HepG2 (cell line): Measurements from ENCODE around the gene ING1. TPM values are rescaled to one million over a fixed set of nuclear protein-coding genes. Genes with fewer than 3 reads are reported as not detected.

Experiments
- CENPX ChIP-seq: sonication (generic); formaldehyde crosslinking; IDR thresholded peaks from 2 replicates; pipeline ENCODE4 v1.9.0; 2021; ENCODE audit warnings: mild to moderate bottlenecking, missing genetic modification reagents, moderate library complexity
- HMGXB4 ChIP-seq, 2 experiments: sonication (generic) in 1 of 2; formaldehyde crosslinking in 1 of 2; IDR thresholded peaks; 2 replicates each; pipeline versions ENCODE4 v1.4.0 to v1.6.1; 2018 to 2020; ENCODE audit warnings: missing genetic modification reagents in 2 of 2, borderline replicate concordance in 1 of 2, low read depth in 1 of 2, mild to moderate bottlenecking in 1 of 2, missing biosample characterization in 1 of 2
- IKZF4 ChIP-seq: sonication (generic); formaldehyde crosslinking; IDR thresholded peaks from 2 replicates; pipeline ENCODE4 v1.5.1; 2020; ENCODE audit warnings: borderline replicate concordance, mild to moderate bottlenecking, low read depth, missing genetic modification reagents; ENCODE audit errors: not compliant biosample characterization
- KLF9 ChIP-seq: IDR thresholded peaks from 2 replicates; pipeline ENCODE4 v1.6.1; 2016; ENCODE audit warnings: low read depth
- MED13 ChIP-seq: sonication (generic); formaldehyde crosslinking; IDR thresholded peaks from 2 replicates; pipeline ENCODE4 v1.5.0; 2020; ENCODE audit warnings: missing genetic modification reagents
- MXD3 ChIP-seq: IDR thresholded peaks from 2 replicates; pipeline ENCODE4 v1.6.1; 2016; ENCODE audit warnings: mild to moderate bottlenecking, missing biosample characterization, missing genetic modification reagents
- NFRKB ChIP-seq: fragments of 450-650 bp; IDR thresholded peaks from 2 replicates; pipeline ENCODE4 v1.6.1; 2017
- PATZ1 ChIP-seq: sonication (generic); formaldehyde crosslinking; IDR thresholded peaks from 2 replicates; pipeline ENCODE4 v1.4.0; 2020; ENCODE audit warnings: missing genetic modification reagents
- RARA ChIP-seq: IDR thresholded peaks from 2 replicates; pipeline ENCODE4 v1.6.1; 2016; ENCODE audit warnings: missing genetic modification reagents, missing compliant biosample characterization
- SAFB2 ChIP-seq: sonication (generic); formaldehyde crosslinking; IDR thresholded peaks from 2 replicates; pipeline ENCODE4 v1.5.1; 2020; ENCODE audit warnings: missing genetic modification reagents, low read depth, mild to moderate bottlenecking, borderline replicate concordance
- TFDP1 ChIP-seq: IDR thresholded peaks from 2 replicates; pipeline ENCODE4 v1.6.1; 2016; ENCODE audit warnings: missing compliant biosample characterization, missing genetic modification reagents, borderline replicate concordance
- UBTF ChIP-seq: sonication (generic); formaldehyde crosslinking; IDR thresholded peaks from 2 replicates; pipeline ENCODE4 v1.4.0; 2020; ENCODE audit warnings: mild to moderate bottlenecking, missing genetic modification reagents
- ZBTB34 ChIP-seq: sonication (generic); formaldehyde crosslinking; IDR thresholded peaks from 2 replicates; pipeline ENCODE4 v1.8.0; 2022; ENCODE audit warnings: mild to moderate bottlenecking, missing genetic modification reagents
- ZNF296 ChIP-seq: sonication (generic); formaldehyde crosslinking; conservative IDR thresholded peaks from 2 replicates; pipeline ENCODE4 v1.5.0; 2020; ENCODE audit warnings: mild to moderate bottlenecking, missing genetic modification reagents
- ZNF337 ChIP-seq: sonication (generic); formaldehyde crosslinking; IDR thresholded peaks from 2 replicates; pipeline ENCODE4 v1.5.1; 2020; ENCODE audit warnings: missing genetic modification reagents, low read depth, mild to moderate bottlenecking, borderline replicate concordance
- ZNF367 ChIP-seq: sonication (generic); formaldehyde crosslinking; IDR thresholded peaks from 2 replicates; pipeline ENCODE4 v1.4.0; 2020; ENCODE audit warnings: missing genetic modification reagents, borderline replicate concordance
- ZNF740 ChIP-seq: sonication (generic); formaldehyde crosslinking; IDR thresholded peaks from 2 replicates; pipeline ENCODE4 v1.4.0; 2020; ENCODE audit warnings: missing genetic modification reagents
- ZNF777 ChIP-seq: sonication (generic); formaldehyde crosslinking; IDR thresholded peaks from 2 replicates; pipeline ENCODE4 v1.4.0; 2020; ENCODE audit warnings: missing genetic modification reagents
- polyA plus RNA-seq, 8 experiments: library from polyadenylated mRNA; depleted of rRNA in 3 of 8; stranded (reverse) in 7 of 8; unstranded in 1 of 8; fragments of >200 nt; fragmentation: Illumina TruSeq in 4 of 8; extraction: Trizol in 4 of 8; gene quantifications; 2 replicates each; pipeline versions ENCODE4 v1.2.1 to v1.2.3, GENCODE V29; 2011 to 2016; ENCODE audit warnings: low read depth in 4 of 8, missing spikeins in 1 of 8, mixed read lengths in 1 of 8; ENCODE audit not compliant: insufficient read depth in 1 of 8
- total RNA-seq, 5 experiments: library from RNA; depleted of rRNA; stranded (reverse); fragments of >200 nt; fragmentation: Illumina TruSeq; extraction: Trizol; gene quantifications; 2 replicates each; pipeline ENCODE4 v1.2.3, GENCODE V29; 2016; ENCODE audit warnings: low read depth in 1 of 5

The ING1 gene
- total and polyA plus RNA-seq, 2 of the 13 experiments (the other 11 are each of a cell fraction or from before 2014, with no cell fraction given), result 8.1 to 16.1 TPM

GRCh38 chr13:110705356-110705825 lies 8.1 kb upstream of the ING1 start (continued):
- peak; percentile 2; the same call in 1 of the 2 replicates for TF ChIP-seq ZNF777 (CRISPR knock-in tag)
- TF ChIP-seq CENPX, result no peak
- no peak for TF ChIP-seq RARA (CRISPR knock-in tag)
- no peak for TF ChIP-seq ZBTB34
- TF ChIP-seq MED13, result 0 out of 2 replicates have a peak, but pooled peaks have one; percentile 16
- no peak for TF ChIP-seq PATZ1 (CRISPR knock-in tag)
- no peak for TF ChIP-seq MXD3 (CRISPR knock-in tag)
- TF ChIP-seq UBTF (CRISPR knock-in tag), result no peak
- TF ChIP-seq ZNF740 (CRISPR knock-in tag), result no peak
- TF ChIP-seq SAFB2, result no peak
- no peak for TF ChIP-seq NFRKB
- TF ChIP-seq IKZF4 (CRISPR knock-in tag), result no peak
- TF ChIP-seq ZNF337 (CRISPR knock-in tag), result 0 out of 2 replicates have a peak, but pooled peaks have one; percentile 19
- no peak for TF ChIP-seq HMGXB4 (CRISPR knock-in tag; IDR thresholded peaks at IDR 0.05; ENCODE audit: borderline replicate concordance in 1 of 2, low read depth in 1 of 2)
- no peak for TF ChIP-seq TFDP1 (CRISPR knock-in tag)
- no peak for TF ChIP-seq ZNF296 (CRISPR knock-in tag)
- no peak for TF ChIP-seq ZNF367
- no peak for TF ChIP-seq KLF9 (CRISPR knock-in tag)
